DOHH2 (cell line): ENCODE results near the gene ZNF219.

Experiments
- EZH2phosphoT487 ChIP-seq: fragments of 200-600 bp; sonication (generic); IDR thresholded peaks from 2 replicates; pipeline ENCODE4 v1.6.1; 2017; ENCODE audit warnings: borderline replicate concordance, mild to moderate bottlenecking, antibody characterized with exemption, low read length, moderate library complexity, mixed read lengths
- TF ChIP-seq, protein P1 (sequence below): fragments of 200-600 bp; sonication (generic); IDR thresholded peaks from one replicate; pipeline ENCODE4 v1.5.1; 2014; ENCODE audit warnings: antibody characterized with exemption, mild to moderate bottlenecking, low read depth, low read length; ENCODE audit not compliant: poor library complexity, severe bottlenecking

DNA sequence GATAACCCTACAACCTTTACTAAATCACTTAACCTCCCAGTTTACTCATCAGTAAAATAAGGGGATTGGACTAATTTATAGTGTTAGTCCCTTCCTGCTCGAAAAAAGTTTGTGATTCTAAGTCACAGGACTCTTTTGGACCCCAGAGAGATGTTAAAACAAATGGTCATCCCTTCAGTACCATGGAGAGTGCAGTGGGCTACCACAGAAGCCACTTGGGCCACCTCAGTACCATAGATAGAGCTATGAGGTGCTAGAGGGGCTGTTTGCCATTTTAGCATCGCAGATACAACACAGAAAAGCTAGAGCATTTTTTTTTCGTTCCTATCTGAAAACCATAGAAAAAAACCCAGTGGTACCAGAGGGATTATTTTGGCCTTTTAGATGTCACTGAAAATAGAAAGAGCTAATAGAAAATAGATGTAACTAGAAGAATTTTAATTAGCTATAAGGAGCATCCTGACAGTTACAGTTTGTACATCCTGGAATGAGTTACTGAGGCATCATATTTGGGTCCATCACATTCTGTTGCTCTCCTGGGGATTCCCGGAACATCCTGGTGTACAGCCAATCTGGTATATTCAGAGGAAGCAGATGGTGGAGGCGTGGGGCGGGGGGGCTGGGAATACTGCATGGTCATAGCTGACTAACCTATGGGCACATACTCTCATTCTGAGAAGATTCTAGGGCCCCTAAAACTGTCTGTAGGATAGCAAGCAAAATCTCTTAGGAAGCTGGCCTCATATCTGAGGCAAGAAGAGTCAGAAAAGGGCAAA, 2.8 kb downstream of the ZNF219 start:
- TF ChIP-seq, protein P1, sequence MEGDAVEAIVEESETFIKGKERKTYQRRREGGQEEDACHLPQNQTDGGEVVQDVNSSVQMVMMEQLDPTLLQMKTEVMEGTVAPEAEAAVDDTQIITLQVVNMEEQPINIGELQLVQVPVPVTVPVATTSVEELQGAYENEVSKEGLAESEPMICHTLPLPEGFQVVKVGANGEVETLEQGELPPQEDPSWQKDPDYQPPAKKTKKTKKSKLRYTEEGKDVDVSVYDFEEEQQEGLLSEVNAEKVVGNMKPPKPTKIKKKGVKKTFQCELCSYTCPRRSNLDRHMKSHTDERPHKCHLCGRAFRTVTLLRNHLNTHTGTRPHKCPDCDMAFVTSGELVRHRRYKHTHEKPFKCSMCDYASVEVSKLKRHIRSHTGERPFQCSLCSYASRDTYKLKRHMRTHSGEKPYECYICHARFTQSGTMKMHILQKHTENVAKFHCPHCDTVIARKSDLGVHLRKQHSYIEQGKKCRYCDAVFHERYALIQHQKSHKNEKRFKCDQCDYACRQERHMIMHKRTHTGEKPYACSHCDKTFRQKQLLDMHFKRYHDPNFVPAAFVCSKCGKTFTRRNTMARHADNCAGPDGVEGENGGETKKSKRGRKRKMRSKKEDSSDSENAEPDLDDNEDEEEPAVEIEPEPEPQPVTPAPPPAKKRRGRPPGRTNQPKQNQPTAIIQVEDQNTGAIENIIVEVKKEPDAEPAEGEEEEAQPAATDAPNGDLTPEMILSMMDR: no peak
- TF ChIP-seq EZH2phosphoT487: no peak
